Hematopoietic multipotent progenitor cell treated with erythropoietin and hydrocortisone succinate and interleukin-3 and kit ligand, for 6 days (in vitro differentiated cells): ENCODE measurements around the gene USP6NL.

Experiments used
- DNase-seq: peaks from one replicate; pipeline ENCODE4 v3.0.0-alpha.2; 2015

Gene USP6NL

DNA sequence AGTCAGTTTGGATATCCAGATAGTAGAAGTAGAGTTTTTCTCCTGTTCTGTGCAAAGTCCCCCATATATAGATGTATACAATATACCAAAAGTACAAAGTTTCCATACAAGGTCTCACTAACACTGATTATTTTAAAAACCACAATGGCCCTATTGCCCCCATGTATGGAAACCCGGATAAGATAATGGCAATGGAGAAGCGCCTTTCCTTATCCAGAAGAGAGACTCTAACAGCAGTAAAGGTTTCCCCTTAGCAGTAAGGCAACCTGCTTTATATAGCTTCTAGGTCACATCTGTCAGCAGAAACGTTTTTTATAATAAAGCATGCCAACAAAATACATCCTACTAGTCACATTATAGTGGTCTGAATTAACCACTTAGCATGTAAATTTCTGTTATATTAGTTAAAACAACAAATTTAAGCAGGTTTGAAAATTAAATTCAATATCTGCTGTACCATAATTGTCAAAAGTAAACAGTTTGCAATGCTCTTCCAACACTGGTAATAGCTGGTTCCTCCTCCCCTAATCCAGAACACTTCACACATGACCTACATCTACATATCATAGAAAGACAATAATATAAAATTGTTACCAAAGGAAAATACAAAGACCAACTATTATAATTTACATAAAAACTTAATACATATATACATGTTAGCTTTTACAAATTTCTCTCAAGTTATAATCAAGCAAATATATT, 22.4 kb downstream of the USP6NL start:
- peak; percentile 85 for DNase-seq

DNA sequence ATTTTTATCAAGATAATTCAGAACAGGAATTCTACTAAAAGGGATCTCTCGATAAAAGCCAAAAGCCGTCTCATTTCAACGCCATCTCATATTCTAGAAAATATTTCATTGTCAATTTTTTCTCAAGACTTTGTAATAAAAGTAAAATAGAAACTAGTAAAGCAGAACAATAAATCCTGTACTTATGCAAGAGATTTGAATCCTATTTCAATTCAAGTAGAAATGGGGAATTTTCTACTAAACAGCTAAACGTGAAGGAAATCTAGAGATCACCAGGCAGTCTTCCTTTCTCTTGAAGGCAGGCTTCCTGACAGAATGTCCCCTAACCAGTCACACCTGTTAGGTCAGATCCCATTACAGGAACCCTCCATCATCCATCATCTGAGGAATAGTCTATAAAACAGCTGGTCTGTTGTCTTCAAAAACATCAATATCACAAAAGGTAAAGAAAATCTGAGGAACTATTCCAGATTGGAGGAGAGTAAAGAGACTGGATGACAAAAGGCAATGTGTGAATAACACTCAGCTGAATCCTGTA, 23.7 kb downstream of the USP6NL start:
- no peak for DNase-seq

DNA sequence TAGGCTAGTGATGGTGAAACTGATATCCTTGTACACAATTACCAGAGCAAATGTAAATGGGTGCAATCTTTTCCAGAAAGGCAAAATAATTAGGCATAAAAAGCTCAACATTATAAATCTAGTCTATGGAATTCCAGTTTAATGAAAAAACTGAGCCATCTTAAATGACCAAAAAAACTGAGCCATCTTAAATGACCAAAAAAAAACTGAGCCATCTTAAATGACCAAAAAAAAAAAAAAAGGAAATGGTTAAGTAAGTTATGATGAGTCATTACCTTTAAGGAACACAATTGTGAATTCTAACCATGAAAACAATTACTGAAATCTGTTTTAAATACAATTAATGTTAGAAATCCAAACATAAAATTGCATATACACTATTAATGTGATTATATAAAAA, 25.3 kb downstream of the USP6NL start:
- DNase-seq: peak; percentile 47

DNA sequence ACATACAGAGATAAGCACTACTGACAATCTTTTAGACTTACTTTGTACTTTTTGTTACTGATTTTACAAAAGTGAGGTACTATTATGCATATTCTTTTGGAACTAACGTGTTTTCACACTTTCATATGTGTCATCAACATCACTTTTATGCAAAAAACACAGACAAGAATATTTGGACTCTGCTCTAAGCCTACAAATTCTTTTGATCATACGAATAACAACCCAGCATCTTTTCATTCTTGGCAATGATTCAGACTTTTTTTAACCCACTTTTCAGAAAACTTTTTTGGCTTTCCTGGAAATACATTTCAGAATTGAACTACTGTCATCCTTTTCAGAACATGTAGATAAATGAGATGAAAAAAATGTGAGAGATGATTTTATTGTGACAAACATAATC, 30.2 kb downstream of the USP6NL start:
- DNase-seq: no peak

DNA sequence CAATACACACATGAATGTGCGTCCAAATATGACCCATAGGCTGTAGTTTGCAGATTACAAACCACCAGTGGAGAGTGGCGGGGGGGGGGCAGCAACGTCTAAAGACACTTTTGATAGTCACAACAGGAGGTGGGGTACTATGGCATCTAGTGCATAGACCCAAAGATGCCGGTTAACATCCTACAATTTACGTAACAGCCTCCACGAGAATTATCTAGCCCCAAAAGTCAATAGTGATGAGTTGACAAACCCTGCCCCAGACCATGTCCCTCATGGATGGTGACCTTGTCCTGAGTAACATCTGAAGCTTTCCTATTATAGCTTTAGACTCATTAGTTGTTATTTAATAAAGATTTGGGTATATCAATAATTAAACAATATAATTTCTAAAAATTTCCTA, 31.6 kb downstream of the USP6NL start:
- DNase-seq: no peak

DNA sequence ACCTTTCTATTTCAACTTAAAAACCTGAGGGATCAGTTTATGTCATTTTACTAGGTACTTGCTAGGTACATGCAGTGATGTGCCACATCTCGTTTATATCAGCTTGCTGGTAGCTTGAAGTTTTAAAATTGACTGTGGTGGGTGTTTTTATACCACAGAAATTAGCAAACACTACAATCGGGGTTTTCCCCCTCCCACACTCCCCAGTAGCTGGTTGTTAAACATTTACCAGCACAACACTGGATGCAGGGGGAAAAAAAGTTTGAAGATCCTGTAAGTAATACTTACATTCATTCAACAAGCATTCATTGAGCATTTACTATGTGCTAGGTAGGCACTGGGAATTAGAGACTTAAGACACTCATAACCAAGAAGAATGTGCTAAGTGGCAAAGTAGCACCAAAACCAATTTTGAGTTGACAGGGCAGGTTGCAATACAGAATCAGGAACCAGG, 32.6 kb downstream of the USP6NL start:
- no peak for DNase-seq

DNA sequence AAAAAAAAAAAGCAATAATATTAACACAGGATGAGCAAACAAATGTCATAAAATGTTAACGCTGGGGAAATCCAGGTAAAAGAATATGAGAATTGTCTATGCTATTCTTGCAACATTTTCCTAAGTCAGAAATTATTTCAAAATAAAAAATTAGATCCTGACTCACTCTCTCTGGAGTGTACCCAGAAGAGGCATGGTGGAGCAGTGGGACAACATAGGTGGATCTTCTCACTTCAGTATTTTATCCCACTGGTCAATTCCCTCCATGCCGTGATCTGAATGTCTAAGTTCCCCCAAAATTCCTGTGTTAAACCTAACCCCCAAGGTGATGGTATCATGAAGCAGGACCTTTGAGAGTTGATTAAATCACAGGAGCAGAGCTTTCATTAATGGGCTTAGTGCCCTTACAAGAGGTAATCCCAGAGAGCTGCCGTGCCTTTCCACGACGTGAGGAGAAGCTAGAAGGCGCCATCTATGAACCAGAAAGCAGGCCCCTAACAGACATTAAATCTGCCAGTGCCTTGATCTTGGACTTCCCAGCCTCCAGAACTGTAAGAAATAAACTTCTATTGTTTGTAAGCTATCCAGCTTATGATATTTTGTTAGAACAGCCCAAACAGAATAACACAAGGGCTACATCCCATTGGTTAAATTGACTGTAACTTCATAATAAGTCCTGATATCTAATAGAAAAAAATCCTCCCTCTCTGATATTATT, 35.2 kb downstream of the USP6NL start:
- DNase-seq: no peak

DNA sequence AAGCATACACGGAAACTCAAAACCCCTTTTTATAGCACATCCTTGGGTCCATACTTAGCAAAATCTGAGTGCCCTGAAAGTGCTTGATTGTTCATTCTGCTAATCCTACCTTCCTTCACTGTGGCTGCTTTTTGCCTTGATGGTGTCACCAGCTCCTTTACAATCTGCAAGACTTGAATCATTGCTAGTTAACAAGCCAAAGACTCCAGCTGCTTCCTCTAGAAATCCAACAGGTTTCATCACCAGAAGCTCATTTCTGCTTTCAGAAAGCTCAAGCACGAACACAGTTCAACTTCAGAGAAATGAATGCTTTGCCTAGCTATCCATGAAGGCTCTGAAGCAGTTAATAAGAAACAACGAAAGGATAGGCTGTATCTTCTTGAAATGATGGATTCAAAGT, 38.0 kb downstream of the USP6NL start:
- DNase-seq: peak; percentile 52

DNA sequence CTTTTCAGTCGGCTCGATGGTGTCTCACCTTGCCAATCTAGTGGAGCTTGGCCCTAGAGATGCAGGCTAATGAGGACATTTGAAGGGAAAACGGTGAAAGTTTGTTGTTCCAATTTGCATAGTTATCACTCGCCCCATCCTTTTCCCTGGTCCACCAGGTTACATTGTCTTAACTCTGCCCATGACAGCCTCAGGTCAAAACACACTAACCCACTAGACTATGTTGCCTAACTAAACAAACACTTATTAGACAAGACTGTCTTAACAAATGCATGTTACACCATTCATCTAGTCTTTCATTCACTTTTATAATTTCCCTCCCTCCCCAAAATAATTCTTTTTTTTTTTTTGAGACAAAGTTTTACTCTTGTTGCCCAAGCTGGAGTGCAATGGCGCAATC, 40.7 kb downstream of the USP6NL start:
- no peak for DNase-seq

DNA sequence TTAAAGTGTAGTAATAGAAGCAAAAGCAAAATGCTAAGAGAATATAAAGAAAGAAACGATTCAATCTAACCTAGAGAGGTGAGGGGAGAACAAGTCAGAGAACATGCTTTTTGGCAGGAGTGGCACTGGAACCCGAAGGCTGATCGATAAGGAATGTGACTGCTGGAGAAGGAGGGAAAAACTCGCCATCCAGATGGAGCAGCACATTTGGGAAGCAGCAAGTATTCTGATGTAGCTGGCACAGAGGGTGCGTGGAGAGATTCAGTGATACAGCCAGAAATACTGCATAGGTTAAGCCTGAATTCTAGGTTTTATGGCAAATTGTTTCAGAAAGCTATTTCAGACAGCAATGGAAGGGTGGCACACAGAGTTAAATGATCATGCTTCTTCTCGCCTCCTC, 42.0 kb downstream of the USP6NL start:
- DNase-seq: no peak

DNA sequence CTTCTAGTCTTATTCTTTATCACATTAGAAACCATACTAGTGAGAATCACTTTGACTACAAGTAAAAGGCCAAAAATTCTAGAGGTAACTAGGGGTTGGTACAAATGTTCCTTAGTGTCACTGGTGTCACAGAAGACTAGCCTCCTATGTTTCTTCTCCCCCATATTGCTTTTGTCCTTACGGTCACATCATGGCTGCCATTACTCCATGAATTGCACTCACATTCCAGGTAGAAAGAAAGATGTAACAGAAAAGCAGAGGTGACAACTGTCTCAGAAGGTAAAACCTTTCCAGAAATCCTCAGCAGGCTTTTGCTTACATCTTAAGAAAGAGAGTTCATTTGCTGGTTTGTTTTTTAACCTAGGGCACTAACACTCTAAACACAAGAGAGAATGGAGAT, 42.9 kb downstream of the USP6NL start:
- DNase-seq: no peak

DNA sequence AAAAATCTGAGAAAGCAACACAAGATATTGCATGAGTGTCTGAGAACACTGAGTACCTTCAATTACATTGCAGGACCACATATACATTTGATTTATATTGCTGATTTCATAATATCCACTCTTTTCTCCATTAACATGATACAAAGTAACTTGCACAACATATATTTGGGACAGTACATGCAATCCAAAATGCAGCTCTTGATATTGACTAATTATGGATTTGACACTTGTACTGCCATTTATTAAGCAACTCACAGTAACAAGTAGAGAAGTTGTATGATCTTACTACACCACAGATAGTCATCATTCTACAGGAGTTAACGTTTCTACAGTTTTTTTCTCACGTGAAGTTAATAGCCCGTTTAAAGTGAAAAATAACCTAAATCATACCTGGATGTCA, 46.7 kb downstream of the USP6NL start:
- DNase-seq: no peak

DNA sequence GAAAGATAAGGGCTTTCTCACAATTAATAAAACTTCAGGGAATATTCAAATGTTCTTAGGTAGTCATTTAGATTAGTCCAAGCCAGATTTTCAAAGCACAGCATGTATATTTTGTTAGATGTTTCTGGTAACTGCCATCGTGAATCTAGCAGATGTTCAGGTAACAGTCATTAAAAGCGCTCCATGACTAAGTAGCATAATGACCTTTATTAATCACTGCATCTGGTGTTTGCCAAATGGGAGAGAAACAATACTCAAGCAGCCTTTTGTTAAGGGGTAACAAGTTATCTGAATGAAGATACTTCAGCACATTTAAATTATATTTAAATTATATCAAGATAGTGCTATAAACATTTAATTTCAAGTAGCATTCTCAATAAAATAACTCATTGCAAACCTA, 47.5 kb downstream of the USP6NL start:
- no peak for DNase-seq

DNA sequence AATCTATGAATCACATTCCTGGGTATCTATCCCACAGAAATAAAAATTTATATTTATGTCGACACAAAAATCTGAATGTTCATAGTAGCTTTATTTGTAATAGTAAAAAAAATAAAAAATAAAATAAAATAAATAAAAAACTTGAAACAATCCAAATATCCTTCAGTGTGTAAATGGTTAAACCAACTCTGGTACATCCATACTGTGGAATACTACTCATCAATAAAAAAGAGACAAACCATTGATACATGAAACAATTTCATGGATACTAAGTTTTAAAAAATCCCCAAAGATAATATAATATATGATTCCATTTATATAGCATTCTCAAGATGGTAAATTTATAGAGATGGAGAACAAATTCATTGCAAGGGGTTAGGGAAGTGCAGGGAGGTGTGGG, 48.6 kb downstream of the USP6NL start:
- no peak for DNase-seq

DNA sequence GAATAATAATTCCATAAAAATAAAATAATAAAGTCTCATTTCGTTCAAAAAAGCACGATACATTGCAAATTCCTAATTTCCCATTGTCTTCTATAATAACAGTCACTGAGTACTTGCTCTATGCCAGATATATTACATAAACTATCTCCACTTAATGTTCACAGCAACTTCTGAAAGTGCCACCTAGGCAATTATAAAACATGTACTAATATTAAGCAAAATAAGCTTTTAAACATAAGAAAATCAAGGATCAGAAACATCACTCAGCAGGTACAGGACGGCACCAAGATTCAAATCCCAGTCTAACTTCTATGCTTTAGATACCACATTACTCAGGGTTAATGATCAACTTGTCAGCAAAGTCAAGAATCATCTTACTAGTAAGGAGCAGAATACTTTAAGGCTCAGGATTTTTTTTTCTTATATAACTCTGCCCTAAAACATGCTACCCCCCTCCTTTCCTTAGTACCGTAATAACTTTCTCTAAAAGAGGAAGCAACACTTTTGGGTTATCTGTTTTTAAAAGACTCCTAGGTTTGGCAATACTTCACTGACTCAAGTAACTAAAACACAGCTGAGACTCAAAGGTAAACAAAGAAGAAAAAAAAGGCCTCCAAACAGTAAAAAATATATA, 51.3 kb downstream of the USP6NL start:
- DNase-seq: peak; percentile 80

DNA sequence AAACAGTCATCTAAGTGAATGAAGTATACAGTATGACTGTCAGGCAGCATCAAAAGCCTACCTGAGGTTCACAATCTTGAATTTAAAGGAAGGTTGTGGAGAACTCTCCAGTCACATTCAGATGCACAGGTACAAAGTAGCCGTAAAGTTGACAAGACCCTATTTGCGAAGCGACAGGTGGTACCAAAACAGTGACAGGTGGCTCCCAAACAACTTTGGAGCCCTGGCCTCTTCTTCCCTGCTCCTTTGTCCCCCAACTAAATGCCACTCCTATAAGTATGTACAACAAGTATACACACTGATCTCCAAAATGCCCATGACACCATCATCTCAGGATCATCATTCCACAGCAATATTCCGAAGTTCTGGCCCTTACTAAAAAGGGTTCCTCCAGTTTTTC, 53.5 kb downstream of the USP6NL start:
- no peak for DNase-seq

DNA sequence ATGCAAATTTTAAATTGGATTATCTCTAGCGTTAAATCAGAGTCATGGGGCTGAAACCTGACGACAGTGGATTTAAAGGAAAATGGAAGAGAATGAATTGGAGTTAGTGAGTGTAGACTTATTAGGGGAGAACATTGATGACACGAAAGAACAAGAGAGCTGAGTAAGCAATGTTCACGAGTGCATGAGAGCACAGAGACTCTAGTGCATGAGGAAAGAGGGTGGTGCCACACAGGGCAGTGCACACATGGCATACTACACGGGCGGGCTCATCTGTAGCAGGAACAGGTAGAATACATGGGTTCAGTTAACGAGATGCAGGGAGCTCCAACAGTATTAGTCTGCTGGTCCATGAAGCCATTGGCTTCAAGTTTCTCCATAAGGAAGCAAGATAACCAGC, 53.9 kb downstream of the USP6NL start:
- DNase-seq: no peak

DNA sequence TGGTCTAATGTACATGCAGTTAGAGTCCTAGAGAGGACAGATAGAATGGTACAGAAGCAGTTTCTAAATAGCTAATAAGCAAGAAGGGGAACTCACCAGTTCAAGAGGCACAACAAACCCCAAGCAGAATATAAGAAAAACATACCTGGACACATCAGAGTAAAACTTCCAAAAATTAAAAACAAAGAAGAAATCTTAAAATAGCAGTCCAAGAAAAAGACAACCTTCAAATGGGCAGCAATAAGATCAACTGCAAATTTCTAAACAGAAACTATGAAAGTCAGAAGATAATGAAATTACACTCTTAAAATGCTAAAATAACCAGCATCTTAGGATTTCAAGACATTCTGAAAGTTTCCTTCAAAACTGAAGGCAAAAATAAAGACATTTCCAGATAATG, 55.9 kb downstream of the USP6NL start:
- DNase-seq: no peak

DNA sequence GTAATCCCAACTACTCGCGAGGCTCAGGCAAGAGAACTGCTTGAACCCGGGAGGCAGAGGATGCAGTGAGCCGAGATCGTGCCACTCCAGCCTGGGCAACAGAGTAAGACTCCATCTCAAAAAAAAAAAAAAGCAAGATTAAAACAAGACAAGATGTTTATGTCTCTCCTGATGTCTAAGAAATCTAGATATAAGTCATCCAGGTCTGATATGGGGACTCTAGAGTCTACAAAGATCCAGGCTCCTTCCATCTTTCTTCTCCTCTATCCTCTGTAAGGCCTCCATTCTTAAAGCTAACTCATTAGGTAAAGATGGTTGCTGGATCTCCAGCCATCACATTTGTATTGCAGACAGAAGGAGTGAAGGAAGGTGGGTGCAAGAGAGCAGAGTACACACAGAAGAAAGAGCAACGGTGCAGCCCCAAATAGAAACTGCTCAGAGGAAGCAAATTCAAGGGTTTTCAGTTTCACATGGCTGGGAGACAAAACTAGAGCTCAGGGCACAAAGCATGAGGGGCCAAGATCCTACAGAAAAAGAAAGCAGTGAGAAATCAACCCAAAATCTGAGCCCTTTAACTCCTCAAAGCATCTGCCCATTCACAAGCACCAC, 57.6 kb downstream of the USP6NL start:
- no peak for DNase-seq

DNA sequence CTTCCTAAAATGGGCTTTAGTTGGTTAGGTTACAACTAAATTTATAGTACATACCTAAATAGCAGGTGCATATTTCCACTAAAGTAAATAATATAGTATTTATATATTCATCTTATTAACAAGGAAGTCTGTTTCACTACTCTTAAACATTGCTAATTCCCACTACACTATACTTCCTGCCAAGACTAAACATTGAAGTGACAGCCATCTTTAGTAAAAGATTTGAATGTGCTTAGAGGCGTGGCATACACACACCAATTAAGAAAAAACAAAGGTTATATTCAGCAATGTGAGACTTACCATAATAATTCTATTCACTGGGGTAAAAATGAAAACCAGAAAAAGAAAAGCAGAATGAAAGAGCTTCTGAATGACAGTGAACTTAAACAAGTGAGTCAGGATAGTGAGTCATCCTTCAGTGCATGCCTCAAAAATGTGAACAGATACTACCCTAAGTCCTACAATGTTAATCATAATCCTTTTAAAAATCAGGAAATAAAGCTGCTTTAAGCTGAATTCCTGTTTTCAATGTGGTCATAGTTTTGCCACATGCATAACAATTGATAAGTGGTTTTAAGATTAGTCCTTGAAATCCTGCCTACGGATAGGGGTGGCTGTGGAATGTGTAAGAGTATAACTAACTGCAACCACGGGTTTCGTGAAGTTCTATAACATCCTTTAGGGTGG, 59.4 kb downstream of the USP6NL start:
- DNase-seq: peak; percentile 61

DNA sequence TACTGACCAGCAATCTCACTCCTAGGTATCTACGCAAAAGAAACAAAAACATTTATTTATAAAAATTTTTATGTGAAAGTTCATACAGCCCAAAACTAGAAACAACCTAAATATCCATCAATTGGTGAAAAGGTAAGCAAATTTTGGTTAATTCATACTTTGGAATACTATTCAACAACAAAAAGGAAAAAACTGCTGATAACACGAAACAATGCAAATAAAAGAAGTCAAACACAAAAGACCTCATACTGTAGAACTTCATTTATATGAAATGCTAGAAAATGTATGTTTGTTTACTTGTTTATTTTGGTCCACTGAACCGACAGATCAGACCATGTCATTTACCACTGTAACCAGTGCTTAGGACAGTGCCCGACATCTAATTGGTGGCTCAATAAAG, 60.3 kb downstream of the USP6NL start:
- no peak for DNase-seq

DNA sequence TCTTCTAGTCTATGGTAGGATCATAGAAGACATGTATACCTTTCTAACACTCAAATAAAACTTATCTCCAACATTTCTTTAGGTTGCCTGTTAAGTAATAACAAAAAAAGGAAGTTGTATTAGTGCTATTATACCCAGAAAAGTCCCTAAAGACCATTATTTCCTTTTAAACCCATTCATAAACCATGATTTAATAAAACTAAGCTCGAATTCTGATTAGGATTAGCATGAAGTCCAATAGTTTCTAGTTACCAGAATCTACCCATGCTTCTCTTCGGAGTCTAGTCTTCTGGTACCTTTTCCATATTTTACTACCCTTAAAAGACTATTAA, 62.7 kb downstream of the USP6NL start:
- DNase-seq: no peak
